RWPE2 (cell line): Measurements from ENCODE around the gene IKBIP.

Experiments
- ATAC-seq: fragments of 200-7000 bp; cut with Tn5 transposase; 3 replicates; pipeline ENCODE4 v1.9.1; 2021; ENCODE audit warnings: low read depth
- DNase-seq: peaks from one replicate; pipeline ENCODE4 v3.0.0-alpha.2; 2020; ENCODE audit warnings: low spot score
- H3K27ac ChIP-seq: fragments of 450-650 bp; 2 replicates; pipeline ENCODE4 v1.5.1; 2017; ENCODE audit warnings: mild to moderate bottlenecking; ENCODE audit not compliant: poor library complexity, severe bottlenecking
- H3K27me3 ChIP-seq: fragments of 250-450 bp; sonication (Bioruptor Pico); 2 replicates; pipeline ENCODE4 v1.5.1; 2021; ENCODE audit warnings: mild to moderate bottlenecking, moderate library complexity; ENCODE audit not compliant: insufficient read depth, poor library complexity, severe bottlenecking
- H3K36me3 ChIP-seq: fragments of 250-450 bp; sonication (Bioruptor Pico); 2 replicates; pipeline ENCODE4 v1.5.1; 2020; ENCODE audit warnings: low read depth, mild to moderate bottlenecking, moderate library complexity
- H3K4me1 ChIP-seq: fragments of 250-450 bp; sonication (Bioruptor Pico); 2 replicates; pipeline ENCODE4 v1.5.1; 2021; ENCODE audit warnings: mild to moderate bottlenecking, moderate library complexity; ENCODE audit not compliant: insufficient read depth, poor library complexity, severe bottlenecking
- H3K4me3 ChIP-seq: fragments of 250-450 bp; sonication (Bioruptor Pico); 2 replicates; pipeline ENCODE4 v1.5.1; 2021; ENCODE audit warnings: mild to moderate bottlenecking, moderate library complexity; ENCODE audit not compliant: severe bottlenecking
- H3K9me3 ChIP-seq: fragments of 250-450 bp; sonication (Bioruptor Pico); 2 replicates; pipeline ENCODE4 v1.5.1; 2021; ENCODE audit warnings: mild to moderate bottlenecking, moderate library complexity; ENCODE audit not compliant: severe bottlenecking
- TF ChIP-seq, protein P1 (sequence below): fragments of 450-650 bp; IDR thresholded peaks from one replicate; pipeline ENCODE4 v1.5.1; 2017; ENCODE audit warnings: mild to moderate bottlenecking, moderate library complexity; ENCODE audit not compliant: poor library complexity, severe bottlenecking

IKBIP gene

DNA sequence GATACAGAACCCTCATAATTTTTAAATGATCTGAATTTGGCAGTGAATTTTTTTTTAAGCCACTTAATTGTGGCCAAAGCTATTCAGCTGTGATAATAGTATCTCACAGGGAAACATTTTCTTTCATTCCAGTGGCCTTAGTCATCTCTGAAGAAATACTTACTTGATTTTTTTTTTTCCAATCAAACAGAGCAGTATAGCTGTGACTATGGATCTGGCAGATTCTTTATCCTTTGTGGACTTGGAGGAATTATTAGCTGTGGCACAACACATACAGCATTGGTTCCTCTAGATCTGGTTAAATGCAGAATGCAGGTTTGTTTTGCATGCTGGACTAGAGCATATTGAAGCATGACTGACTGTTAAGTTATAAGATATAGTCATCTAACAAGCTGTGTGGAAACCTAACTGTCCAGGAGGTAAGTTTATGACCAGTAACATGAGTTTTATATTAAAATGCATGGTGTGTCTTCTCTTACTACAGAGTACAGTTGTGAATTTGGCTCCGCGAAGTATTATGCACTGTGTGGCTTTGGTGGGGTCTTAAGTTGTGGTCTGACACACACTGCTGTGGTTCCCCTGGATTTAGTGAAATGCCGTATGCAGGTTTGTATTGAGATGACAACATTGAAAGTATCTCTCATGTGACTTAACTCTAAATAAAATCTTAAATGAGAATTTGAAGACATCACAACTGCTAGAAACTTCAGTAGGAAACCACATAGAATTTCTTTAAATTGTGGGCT lies 49.2 kb downstream of the IKBIP start:
- no peak for DNase-seq
- Histone ChIP-seq H3K27me3 (no peaks in the 10 kb centered on the region), H3K9me3 (no peaks in the 10 kb centered on the region), H3K27ac (peak overlapping the region; percentile 67), H3K4me3 (peak overlapping the region; percentile 97), H3K4me1 (peaks cover 10% of the 10 kb centered on the region), H3K36me3 (peaks cover 66% of the 10 kb centered on the region)
- TF ChIP-seq, protein P1, sequence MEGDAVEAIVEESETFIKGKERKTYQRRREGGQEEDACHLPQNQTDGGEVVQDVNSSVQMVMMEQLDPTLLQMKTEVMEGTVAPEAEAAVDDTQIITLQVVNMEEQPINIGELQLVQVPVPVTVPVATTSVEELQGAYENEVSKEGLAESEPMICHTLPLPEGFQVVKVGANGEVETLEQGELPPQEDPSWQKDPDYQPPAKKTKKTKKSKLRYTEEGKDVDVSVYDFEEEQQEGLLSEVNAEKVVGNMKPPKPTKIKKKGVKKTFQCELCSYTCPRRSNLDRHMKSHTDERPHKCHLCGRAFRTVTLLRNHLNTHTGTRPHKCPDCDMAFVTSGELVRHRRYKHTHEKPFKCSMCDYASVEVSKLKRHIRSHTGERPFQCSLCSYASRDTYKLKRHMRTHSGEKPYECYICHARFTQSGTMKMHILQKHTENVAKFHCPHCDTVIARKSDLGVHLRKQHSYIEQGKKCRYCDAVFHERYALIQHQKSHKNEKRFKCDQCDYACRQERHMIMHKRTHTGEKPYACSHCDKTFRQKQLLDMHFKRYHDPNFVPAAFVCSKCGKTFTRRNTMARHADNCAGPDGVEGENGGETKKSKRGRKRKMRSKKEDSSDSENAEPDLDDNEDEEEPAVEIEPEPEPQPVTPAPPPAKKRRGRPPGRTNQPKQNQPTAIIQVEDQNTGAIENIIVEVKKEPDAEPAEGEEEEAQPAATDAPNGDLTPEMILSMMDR: no peak
- peak; percentile 35; the same call in 2 of the 3 replicates for ATAC-seq

GRCh38 chr12:98594050-98594835 lies 50.3 kb downstream of the IKBIP start:
- peaks cover 10% of the 10 kb centered on the region for H3K4me1 ChIP-seq
- TF ChIP-seq, protein P1: no peak
- H3K4me3 ChIP-seq: peak overlapping the region; percentile 97
- ATAC-seq (peak; percentile 3; the same call in 1 of the 3 replicates), DNase-seq (no peak)
- H3K36me3 ChIP-seq: peaks cover 55% of the 10 kb centered on the region
- peak overlapping the region; percentile 67 for H3K27ac ChIP-seq
- no peaks in the 10 kb centered on the region for H3K9me3 ChIP-seq
- H3K27me3 ChIP-seq: no peaks in the 10 kb centered on the region

DNA sequence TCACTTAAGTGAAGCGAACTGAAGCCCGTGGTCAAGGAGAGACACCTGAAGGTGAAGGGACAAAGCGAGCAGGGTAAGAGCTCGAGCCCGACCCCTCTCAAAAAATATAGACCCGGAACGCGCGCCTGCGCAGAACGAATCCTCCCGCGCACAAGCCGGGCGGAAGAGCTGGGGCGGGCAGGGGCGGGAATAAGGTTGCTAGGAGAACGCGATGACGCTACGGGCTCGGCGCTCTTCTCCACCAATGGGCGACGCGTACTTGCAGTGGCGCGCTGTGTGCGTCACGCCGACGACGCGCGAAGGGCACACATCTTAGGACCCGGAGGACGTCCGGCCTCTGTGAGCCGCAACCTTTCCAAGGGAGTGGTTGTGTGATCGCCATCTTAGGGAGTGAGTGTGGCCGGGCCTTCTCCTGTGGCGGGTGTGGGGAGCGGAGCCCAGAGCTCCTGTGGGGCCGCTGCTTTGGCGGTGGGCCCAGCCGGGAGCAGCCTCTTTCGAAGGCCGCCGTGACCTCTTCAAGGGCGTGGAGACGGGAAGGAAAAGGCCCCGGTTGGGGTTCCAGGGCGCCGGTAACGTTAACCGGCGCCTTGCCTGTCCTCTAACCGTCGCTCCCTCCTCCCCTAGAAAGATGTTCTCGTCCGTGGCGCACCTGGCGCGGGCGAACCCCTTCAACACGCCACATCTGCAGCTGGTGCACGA lies 51.1 kb downstream of the IKBIP start, which contains the start of gene SLC25A3:
Gene SLC25A3, plus strand, starts transcription at position 336 of the 699 bp plus-strand sequence. Its CDS starts 293 bp downstream, at position 629.
- TF ChIP-seq, protein P1: no peak
- ATAC-seq: peak; percentile 97

GRCh38 chr12:98592825-98593322 lies 51.7 kb downstream of the IKBIP start:
- ATAC-seq: no peak
- no peak for DNase-seq
- H3K4me1 ChIP-seq: peaks cover 10% of the 10 kb centered on the region
- H3K36me3 ChIP-seq: peaks cover 41% of the 10 kb centered on the region
- no peaks in the 10 kb centered on the region for H3K27me3 ChIP-seq
- H3K9me3 ChIP-seq: no peaks in the 10 kb centered on the region
- TF ChIP-seq, protein P1: no peak
- peak overlapping the region; percentile 67 for H3K27ac ChIP-seq
- peak overlapping the region; percentile 97 for H3K4me3 ChIP-seq

More for the DNA sequence above, 51.1 kb downstream of the IKBIP start, which contains the start of gene SLC25A3:
- peak within 1 kb of the TSS; percentile 97 for H3K4me3 ChIP-seq
- no peaks in the 10 kb centered on the region for H3K27me3 ChIP-seq
- H3K27ac ChIP-seq: peak within 1 kb of the TSS; percentile 67
- H3K4me1 ChIP-seq: peaks cover 10% of the 10 kb centered on the region
- peak; percentile 94 for DNase-seq
- H3K9me3 ChIP-seq: no peaks in the 10 kb centered on the region
- H3K36me3 ChIP-seq: peaks cover 47% of the 10 kb centered on the region
